ENCODE measurements around the gene SPPL3.

The SPPL3 gene

GRCh38 chr12:120846721-120847120 is 57.4 kb downstream of the SPPL3 start:
- TF ChIP-seq CTCF (conservative IDR thresholded peaks at IDR 0.05; ENCODE audit: low read length): no peak
- no peak overlapping the region for H3K4me3 ChIP-seq (ENCODE audit: low read length)
- DNase-seq (ENCODE audit: low read depth): peak; percentile 36

GRCh38 chr12:120845696-120846095 is 58.5 kb downstream of the SPPL3 start:
- no peak overlapping the region for H3K4me3 ChIP-seq (ENCODE audit: low read length)
- no peak for TF ChIP-seq CTCF (conservative IDR thresholded peaks at IDR 0.05; ENCODE audit: low read length)
- DNase-seq (ENCODE audit: low read depth): no peak

- no peak for DNase-seq (ENCODE audit: low read depth)
- TF ChIP-seq CTCF (conservative IDR thresholded peaks at IDR 0.05; ENCODE audit: low read length): no peak
- H3K4me3 ChIP-seq (ENCODE audit: low read length): no peak overlapping the region
These were observed 59.2 kb downstream of the SPPL3 start for GRCh38 chr12:120844768-120845449.

GRCh38 chr12:120844297-120844696 is 59.9 kb downstream of the SPPL3 start:
- no peak for TF ChIP-seq CTCF (conservative IDR thresholded peaks at IDR 0.05; ENCODE audit: low read length)
- no peak overlapping the region for H3K4me3 ChIP-seq (ENCODE audit: low read length)
- no peak for DNase-seq (ENCODE audit: low read depth)

- TF ChIP-seq CTCF (conservative IDR thresholded peaks at IDR 0.05; ENCODE audit: low read length): no peak
- H3K4me3 ChIP-seq (ENCODE audit: low read length): no peak overlapping the region
- DNase-seq (ENCODE audit: low read depth): no peak
These were observed 60.7 kb downstream of the SPPL3 start for GRCh38 chr12:120843472-120843871.

GRCh38 chr12:120842595-120842994 is 61.6 kb downstream of the SPPL3 start:
- TF ChIP-seq CTCF (conservative IDR thresholded peaks at IDR 0.05; ENCODE audit: low read length): no peak
- DNase-seq (ENCODE audit: low read depth): no peak
- H3K4me3 ChIP-seq (ENCODE audit: low read length): no peak overlapping the region

GRCh38 chr12:120841525-120841924 is 62.6 kb downstream of the SPPL3 start:
- TF ChIP-seq CTCF (conservative IDR thresholded peaks at IDR 0.05; ENCODE audit: low read length): no peak

More at GRCh38 chr12:120841525-120841924, 62.6 kb downstream of the SPPL3 start:
- no peak for DNase-seq (ENCODE audit: low read depth)
- H3K4me3 ChIP-seq (ENCODE audit: low read length): no peak overlapping the region

All from AG10803 (cell line).